Esophagus squamous epithelium (tissue), 5 donors: ENCODE data around the gene ACTG1. TPM values are rescaled to one million over a fixed set of nuclear protein-coding genes. Genes with fewer than 3 reads are reported as not detected.
"Not testable (repeated sequence)": the region's sequence is repeated elsewhere in the genome, so short reads cannot be mapped to it uniquely, and the experiment has no call there.

ENCODE experiments used
- DNase-seq: peaks from one replicate; lab custom pipeline; 2025; lab: John Stamatoyannopoulos, UW
- H3K27ac ChIP-seq, 4 donors: fragments of 200-600 bp; sonication (generic); one replicate each; pipeline ENCODE4 v1.5.1; 2016 to 2019; ENCODE audit warnings: mild to moderate bottlenecking in 1 of 4
- H3K27me3 ChIP-seq, 4 donors: fragments of 200-600 bp; sonication (generic); 1 replicate in 3 of 4; 2 replicates in 1 of 4; pipeline versions ENCODE4 v1.5.1 to v1.6.0; 2017 to 2021; ENCODE audit warnings: antibody characterized with exemption in 1 of 4
- H3K36me3 ChIP-seq, 3 donors: fragments of 200-600 bp; sonication (generic); one replicate each; pipeline ENCODE4 v1.5.1; 2016 to 2019
- H3K4me1 ChIP-seq, 3 donors: fragments of 200-600 bp; sonication (generic); one replicate each; pipeline ENCODE4 v1.5.1; 2017 to 2019
- H3K4me3 ChIP-seq, 4 donors: fragments of 200-600 bp; sonication (generic); 1 replicate in 3 of 4; 2 replicates in 1 of 4; pipeline ENCODE4 v1.5.1; 2016 to 2019; ENCODE audit warnings: mild to moderate bottlenecking in 2 of 4, moderate library complexity in 1 of 4
- H3K9me3 ChIP-seq, 3 donors: fragments of 200-600 bp; sonication (generic); one replicate each; pipeline ENCODE4 v1.5.1; 2016 to 2019
- CTCF ChIP-seq, 6 experiments: fragments of 450-650 bp in 4 of 6; fragments of 200-600 bp in 2 of 6; sonication (generic) in 2 of 6; IDR thresholded peaks; one replicate each; pipeline ENCODE4 v1.5.1; 2016 to 2019; ENCODE audit warnings: antibody characterized with exemption in 6 of 6, mild to moderate bottlenecking in 4 of 6, moderate library complexity in 4 of 6
- POLR2A ChIP-seq, 4 donors: fragments of 450-650 bp; IDR thresholded peaks; one replicate each; pipeline ENCODE4 v1.6.1; 2017; ENCODE audit warnings: antibody characterized with exemption in 4 of 4, mild to moderate bottlenecking in 4 of 4, moderate library complexity in 3 of 4
- WGBS, 2 donors: methylation state at CpG; one replicate each; pipeline ENCODE4 v1.1.5; 2018; 5-methylcytosine and 5-hydroxymethylcytosine counted together
- intact Hi-C: fragments of 100-400 bp; cut with DNase I; formaldehyde crosslinking; loops from one replicate; pipeline ENCODE4 v1.15.0; 2022
- total RNA-seq, 4 donors: library from RNA; depleted of rRNA; stranded (reverse); fragments of >200 nt; gene quantifications; one replicate each; pipeline ENCODE4 v1.1.0, GENCODE V29; 2016
- donor health status: DM: yes; HTN: yes; CAD: no.

Gene ACTG1
- total RNA-seq, 4 donors from 2014 or later = 3,349 to 6,664 (median 4,433) TPM

GRCh38 chr17:81535007-81535328, 22.4 kb upstream of the ACTG1 start:
- no peak for DNase-seq
- Histone ChIP-seq H3K9me3 (no peaks in the 10 kb centered on the region), H3K4me1 (peaks cover 6 to 17% (median 15%) of the 10 kb centered on the region in 3 donors), H3K36me3 (peaks cover 0 to 23% (median 3%) of the 10 kb centered on the region in 3 donors), H3K4me3 (no peak overlapping the region), H3K27me3 (peaks cover 5 to 64% (median 10%) of the 10 kb centered on the region in 4 donors), H3K27ac (no peak overlapping the region)
- TF ChIP-seq POLR2A (IDR thresholded peaks at IDR 0.05) (no peak), CTCF (IDR thresholded peaks at IDR 0.05) (no peak)
- intact Hi-C loops = no loop called here
- WGBS, 2 donors = 64 to 90% methylated on average over 2 to 4 of the region's 5 CpGs

GRCh38 chr17:81534157-81535006, 21.8 kb upstream of the ACTG1 start:
- Histone ChIP-seq H3K9me3 (no peaks in the 10 kb centered on the region), H3K4me1 (peaks cover 6 to 17% (median 15%) of the 10 kb centered on the region in 3 donors), H3K27me3 (peaks cover 5 to 70% (median 11%) of the 10 kb centered on the region in 4 donors), H3K27ac (no peak overlapping the region), H3K36me3 (peaks cover 0 to 17% (median 0%) of the 10 kb centered on the region in 3 donors), H3K4me3 (no peak overlapping the region)
- intact Hi-C loops = no loop called here
- no peak for DNase-seq
- no peak for TF ChIP-seq CTCF (IDR thresholded peaks at IDR 0.05)
- 36 to 57% methylated on average over 2 to 3 of the region's 6 CpGs for WGBS, 2 donors

- Histone ChIP-seq H3K27me3 (peaks cover 5 to 78% (median 13%) of the 10 kb centered on the region in 4 donors), H3K9me3 (no peaks in the 10 kb centered on the region), H3K36me3 (peaks cover 0 to 8% (median 0%) of the 10 kb centered on the region in 3 donors), H3K4me3 (no peak overlapping the region), H3K27ac (no peak overlapping the region), H3K4me1 (peaks cover 6 to 17% (median 15%) of the 10 kb centered on the region in 3 donors)
- no peak for DNase-seq
- TF ChIP-seq CTCF (IDR thresholded peaks at IDR 0.05) (no peak), POLR2A (IDR thresholded peaks at IDR 0.05) (no peak)
- 52% methylated on average over 7 of the region's 21 CpGs; no CpG with 5 or more reads in 1 of the 2 donors for WGBS, 2 donors
- intact Hi-C loops = no loop called here
These were observed 20.9 kb upstream of the ACTG1 start for GRCh38 chr17:81533339-81534141.

- intact Hi-C loops = no loop called here
- Histone ChIP-seq H3K27me3 (peaks cover 5 to 81% (median 19%) of the 10 kb centered on the region in 4 donors), H3K4me1 (peaks cover 8 to 23% (median 15%) of the 10 kb centered on the region in 3 donors), H3K4me3 (no peak overlapping the region), H3K27ac (no peak overlapping the region), H3K36me3 (no peaks in the 10 kb centered on the region), H3K9me3 (no peaks in the 10 kb centered on the region)
- TF ChIP-seq CTCF (IDR thresholded peaks at IDR 0.05) (no peak), POLR2A (IDR thresholded peaks at IDR 0.05) (no peak)
- 79 to 87% methylated on average over 3 to 6 of the region's 11 CpGs for WGBS, 2 donors
- no peak for DNase-seq
These were observed 20.1 kb upstream of the ACTG1 start for GRCh38 chr17:81532490-81533287.

- DNase-seq, H3K9me3 ChIP-seq, H3K27ac ChIP-seq, intact Hi-C loops, H3K4me3 ChIP-seq, H3K36me3 ChIP-seq: not testable (repeated sequence)
- 81 to 99% methylated on average over 3 of the region's 3 CpGs for WGBS, 2 donors
- H3K4me1 ChIP-seq = peaks cover 5 to 20% (median 10%) of the 10 kb centered on the region in 3 donors
- peaks cover 5 to 81% (median 17%) of the 10 kb centered on the region in 4 donors for H3K27me3 ChIP-seq
These were observed 19.4 kb upstream of the ACTG1 start for GRCh38 chr17:81531998-81532404.

GRCh38 chr17:81531013-81531412, 18.4 kb upstream of the ACTG1 start:
- DNase-seq, H3K4me3 ChIP-seq, H3K27ac ChIP-seq, intact Hi-C loops, H3K36me3 ChIP-seq, H3K9me3 ChIP-seq: not testable (repeated sequence)
- peaks cover 0 to 11% (median 5%) of the 10 kb centered on the region in 3 donors for H3K4me1 ChIP-seq
- H3K27me3 ChIP-seq = peaks cover under 1 to 81% (median 13%) of the 10 kb centered on the region in 4 donors
- WGBS, 2 donors = 72 to 82% methylated on average over 6 of the region's 6 CpGs
